Upper lobe of left lung (tissue), 4 donors: ENCODE measurements around the gene AP5S1.

Experiments
- CTCF ChIP-seq, 6 experiments: fragments of 450-650 bp in 4 of 6; fragments of 200-600 bp in 2 of 6; sonication (generic) in 2 of 6; IDR thresholded peaks; one replicate each; pipeline ENCODE4 v1.5.1; 2016 to 2019; ENCODE audit warnings: antibody characterized with exemption in 6 of 6
- EP300 ChIP-seq, 4 donors: sonication (generic); formaldehyde crosslinking; IDR thresholded peaks; one replicate each; pipeline ENCODE4 v1.5.1; 2017; ENCODE audit warnings: antibody characterized with exemption in 4 of 4, control low read depth in 2 of 4
- POLR2A ChIP-seq, 4 donors: fragments of 450-650 bp; IDR thresholded peaks; one replicate each; pipeline ENCODE4 v1.5.1; 2016 to 2017; ENCODE audit warnings: antibody characterized with exemption in 4 of 4, mild to moderate bottlenecking in 2 of 4
- POLR2AphosphoS5 ChIP-seq, 2 donors: sonication (generic); formaldehyde crosslinking; IDR thresholded peaks; one replicate each; pipeline ENCODE4 v1.5.1; 2017; ENCODE audit warnings: antibody characterized with exemption in 2 of 2

GRCh38 chr20:3820048-3820900 lies at the start of gene AP5S1:
- peak; percentile 99 to 100 (median 100) for TF ChIP-seq CTCF (IDR thresholded peaks at IDR 0.05)
- TF ChIP-seq POLR2A (IDR thresholded peaks at IDR 0.05): peak in 2 of 4 donors; percentile 49 to 86
- TF ChIP-seq POLR2AphosphoS5 (IDR thresholded peaks at IDR 0.05): peak; percentile 90 to 94
- TF ChIP-seq EP300 (IDR thresholded peaks at IDR 0.05): peak in 1 of 4 donors; percentile 66
